Hepatocyte (in vitro differentiated cells): ENCODE measurements around the gene OTUD4.

Source experiments
- EZH2 ChIP-seq: fragments of 200-600 bp; sonication (generic); IDR thresholded peaks from 2 replicates; pipeline ENCODE4 v1.6.1; 2016; ENCODE audit warnings: antibody characterized with exemption, mild to moderate bottlenecking, borderline replicate concordance
- EZH2phosphoT487 ChIP-seq: fragments of 200-600 bp; sonication (generic); IDR thresholded peaks from one replicate; pipeline ENCODE4 v1.6.1; 2018; ENCODE audit warnings: antibody characterized with exemption, mild to moderate bottlenecking, low read depth, moderate library complexity; ENCODE audit not compliant: unreplicated experiment, severe bottlenecking
- TF ChIP-seq, protein P1 (sequence below): fragments of 200-600 bp; sonication (generic); IDR thresholded peaks from 2 replicates; pipeline ENCODE4 v1.5.1; 2016; ENCODE audit warnings: antibody characterized with exemption, mild to moderate bottlenecking; ENCODE audit not compliant: poor library complexity

DNA sequence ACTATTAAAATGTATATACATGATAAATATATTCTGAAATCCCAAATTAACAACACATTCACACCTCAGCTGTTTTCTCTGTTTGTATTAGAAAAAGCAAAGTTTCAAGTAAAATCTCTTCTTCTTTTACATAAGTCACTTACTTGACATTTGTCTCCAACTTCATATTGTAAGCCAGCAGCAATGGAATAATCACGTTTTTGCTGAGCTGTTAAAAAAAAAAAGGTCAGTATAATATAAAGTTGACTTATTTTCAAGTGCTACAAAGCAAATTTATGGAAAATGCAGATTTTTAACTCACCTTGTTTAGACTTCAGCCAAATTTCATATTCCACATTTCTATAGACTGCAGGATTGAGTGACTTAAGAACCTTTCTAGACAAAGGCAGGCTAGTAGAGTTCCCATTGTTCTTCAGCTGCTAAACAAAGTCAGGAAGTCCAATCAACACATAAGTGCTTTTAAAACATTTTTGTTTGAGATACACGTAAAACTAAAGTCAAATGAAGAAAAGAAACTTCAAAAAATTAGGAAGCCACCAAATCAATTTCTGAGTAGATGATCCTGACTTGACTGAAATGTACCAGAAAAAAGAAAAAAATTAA lies 25.0 kb downstream of the OTUD4 start:
- TF ChIP-seq, protein P1, sequence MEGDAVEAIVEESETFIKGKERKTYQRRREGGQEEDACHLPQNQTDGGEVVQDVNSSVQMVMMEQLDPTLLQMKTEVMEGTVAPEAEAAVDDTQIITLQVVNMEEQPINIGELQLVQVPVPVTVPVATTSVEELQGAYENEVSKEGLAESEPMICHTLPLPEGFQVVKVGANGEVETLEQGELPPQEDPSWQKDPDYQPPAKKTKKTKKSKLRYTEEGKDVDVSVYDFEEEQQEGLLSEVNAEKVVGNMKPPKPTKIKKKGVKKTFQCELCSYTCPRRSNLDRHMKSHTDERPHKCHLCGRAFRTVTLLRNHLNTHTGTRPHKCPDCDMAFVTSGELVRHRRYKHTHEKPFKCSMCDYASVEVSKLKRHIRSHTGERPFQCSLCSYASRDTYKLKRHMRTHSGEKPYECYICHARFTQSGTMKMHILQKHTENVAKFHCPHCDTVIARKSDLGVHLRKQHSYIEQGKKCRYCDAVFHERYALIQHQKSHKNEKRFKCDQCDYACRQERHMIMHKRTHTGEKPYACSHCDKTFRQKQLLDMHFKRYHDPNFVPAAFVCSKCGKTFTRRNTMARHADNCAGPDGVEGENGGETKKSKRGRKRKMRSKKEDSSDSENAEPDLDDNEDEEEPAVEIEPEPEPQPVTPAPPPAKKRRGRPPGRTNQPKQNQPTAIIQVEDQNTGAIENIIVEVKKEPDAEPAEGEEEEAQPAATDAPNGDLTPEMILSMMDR: no peak
- TF ChIP-seq EZH2 (no peak), EZH2phosphoT487 (no peak)
